ENCODE data around the gene EIF2B4. TPM values are rescaled to one million over a fixed set of nuclear protein-coding genes. Genes with fewer than 3 reads are reported as not detected.
"Not testable (repeated sequence)": the region's sequence is repeated elsewhere in the genome, so short reads cannot be mapped to it uniquely, and the experiment has no call there.

The EIF2B4 gene
- total RNA-seq, 1 donor from 2014 or later: 35.0 TPM

- Histone ChIP-seq H3K4me3 (no peak overlapping the region), H3K36me3 (no peaks in the 10 kb centered on the region), H3K27ac (no peak overlapping the region), H3K9me3 (no peaks in the 10 kb centered on the region), H3K27me3 (no peaks in the 10 kb centered on the region), H3K4me1 (peaks cover 32% of the 10 kb centered on the region)
- TF ChIP-seq CTCF (IDR thresholded peaks at IDR 0.05): no peak
- no peak for DNase-seq
- intact Hi-C loops (cut with DNase I): no loop called here
- ATAC-seq: no peak
Observed at GRCh38 chr2:27354597-27354927, 15.6 kb downstream of the EIF2B4 start.

- Histone ChIP-seq H3K27ac (no peak overlapping the region), H3K4me3 (no peak overlapping the region), H3K4me1 (peaks cover 32% of the 10 kb centered on the region), H3K9me3 (no peaks in the 10 kb centered on the region), H3K27me3 (no peaks in the 10 kb centered on the region), H3K36me3 (no peaks in the 10 kb centered on the region)
- intact Hi-C loops (cut with DNase I): no loop called here
- TF ChIP-seq CTCF (IDR thresholded peaks at IDR 0.05): no peak
- ATAC-seq (no peak), DNase-seq (no peak)
Observed at GRCh38 chr2:27353762-27354596, 16.2 kb downstream of the EIF2B4 start.

- H3K9me3 ChIP-seq; DNase-seq; H3K27me3 ChIP-seq; ATAC-seq; H3K27ac ChIP-seq; H3K36me3 ChIP-seq; H3K4me3 ChIP-seq; intact Hi-C loops (cut with DNase I): not testable (repeated sequence)
- peaks cover 31% of the 10 kb centered on the region for H3K4me1 ChIP-seq
Observed at GRCh38 chr2:27353386-27353761, 16.8 kb downstream of the EIF2B4 start.

GRCh38 chr2:27351802-27352598 is 18.1 kb downstream of the EIF2B4 start:
- Histone ChIP-seq H3K27me3 (no peaks in the 10 kb centered on the region), H3K36me3 (peaks cover 5% of the 10 kb centered on the region), H3K4me1 (peaks cover 23% of the 10 kb centered on the region), H3K9me3 (no peaks in the 10 kb centered on the region), H3K4me3 (no peak overlapping the region), H3K27ac (no peak overlapping the region)
- DNase-seq: no peak
- no peak for ATAC-seq
- intact Hi-C loops (cut with DNase I): no loop called here
- TF ChIP-seq CTCF (IDR thresholded peaks at IDR 0.05): no peak

GRCh38 chr2:27350106-27350693 is 19.9 kb downstream of the EIF2B4 start:
- no peak overlapping the region for H3K4me3 ChIP-seq
- intact Hi-C loops (cut with DNase I): no loop called here
- H3K27me3 ChIP-seq: no peaks in the 10 kb centered on the region
- H3K27ac ChIP-seq: no peak overlapping the region
- H3K4me1 ChIP-seq: peaks cover 16% of the 10 kb centered on the region
- DNase-seq (no peak), ATAC-seq (no peak)
- no peak for TF ChIP-seq CTCF (IDR thresholded peaks at IDR 0.05)
- peaks cover 5% of the 10 kb centered on the region for H3K36me3 ChIP-seq
- H3K9me3 ChIP-seq: no peaks in the 10 kb centered on the region

- intact Hi-C loops (cut with DNase I): no loop called here
Observed at GRCh38 chr2:27347641-27348040, 22.5 kb downstream of the EIF2B4 start.

More at GRCh38 chr2:27347641-27348040, 22.5 kb downstream of the EIF2B4 start:
- Histone ChIP-seq H3K27ac (no peak overlapping the region), H3K9me3 (no peaks in the 10 kb centered on the region), H3K4me1 (no peaks in the 10 kb centered on the region), H3K4me3 (no peak overlapping the region), H3K27me3 (no peaks in the 10 kb centered on the region), H3K36me3 (peaks cover 15% of the 10 kb centered on the region)
- TF ChIP-seq CTCF (IDR thresholded peaks at IDR 0.05): no peak
- DNase-seq (no peak), ATAC-seq (no peak)
